ENCODE data around the gene NFAT5.
"Not testable (repeated sequence)": the region's sequence is repeated elsewhere in the genome, so short reads cannot be mapped to it uniquely, and the experiment has no call there.

NFAT5 gene

GRCh38 chr16:69554495-69554894 lies 11.3 kb upstream of the NFAT5 start:
- DNase-seq: no peak

DNA sequence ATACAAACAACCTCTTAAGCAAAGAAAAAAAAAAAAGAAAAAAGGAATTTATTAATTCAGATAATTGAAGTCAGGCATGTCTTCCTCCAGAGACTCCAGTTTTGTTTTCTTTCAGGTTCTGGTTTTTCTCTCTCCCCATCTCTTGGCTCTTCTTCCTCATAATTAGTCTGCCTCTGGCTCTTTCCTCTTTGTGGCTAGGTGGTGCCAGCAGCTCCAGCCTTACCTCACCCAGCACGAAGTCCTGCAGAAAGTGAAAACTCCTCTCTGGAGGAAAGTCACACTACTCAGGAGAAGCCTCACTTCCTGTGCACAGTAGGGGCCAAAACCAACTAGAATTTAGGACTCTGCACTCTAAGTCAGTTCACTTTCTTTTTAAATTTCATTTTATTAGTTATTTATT lies 10.3 kb upstream of the NFAT5 start:
- DNase-seq: no peak

DNA sequence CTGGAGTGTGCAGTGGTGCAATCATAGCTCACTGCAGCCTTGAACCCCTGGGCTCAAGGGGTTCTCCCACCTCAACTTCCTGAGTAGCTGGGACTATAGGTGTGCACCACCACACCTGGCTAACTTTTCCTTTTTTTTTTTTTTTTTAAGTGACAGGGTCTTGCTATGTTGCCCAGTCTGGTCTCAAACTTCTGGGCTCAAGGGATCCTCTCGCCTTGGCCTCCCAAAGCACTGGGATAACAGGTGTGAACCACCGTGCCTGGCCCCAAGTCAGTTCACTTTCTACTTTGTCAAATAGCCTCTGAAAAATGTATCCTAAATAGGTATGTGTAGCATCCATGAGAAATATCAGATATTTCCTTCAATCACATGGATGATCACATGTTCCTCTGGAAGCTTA lies 9.9 kb upstream of the NFAT5 start:
- DNase-seq: no peak

- DNase-seq: no peak
Observed at GRCh38 chr16:69559164-69559563, 6.6 kb upstream of the NFAT5 start.

DNA sequence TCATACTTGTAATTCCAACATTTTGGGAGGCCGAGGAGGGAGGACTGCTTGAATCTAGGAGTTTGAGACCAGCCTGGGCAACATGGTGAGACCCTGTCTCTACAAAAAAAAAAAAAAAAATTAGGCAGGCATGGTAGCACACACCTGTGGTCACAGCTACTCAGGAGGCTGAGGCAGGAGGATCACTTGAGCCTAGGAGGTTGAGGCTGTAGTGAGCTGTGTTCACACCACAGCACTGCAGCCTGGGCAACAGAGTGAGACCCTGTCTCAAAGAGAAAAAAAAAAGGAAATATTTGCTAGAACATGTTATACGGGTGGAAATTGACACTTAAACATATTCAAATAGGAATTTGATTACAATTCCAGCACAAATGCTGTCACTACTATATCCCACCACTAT lies 4.4 kb upstream of the NFAT5 start:
- DNase-seq: not testable (repeated sequence)

- DNase-seq: no peak
Observed at GRCh38 chr16:69561901-69562300, 3.9 kb upstream of the NFAT5 start.

DNA sequence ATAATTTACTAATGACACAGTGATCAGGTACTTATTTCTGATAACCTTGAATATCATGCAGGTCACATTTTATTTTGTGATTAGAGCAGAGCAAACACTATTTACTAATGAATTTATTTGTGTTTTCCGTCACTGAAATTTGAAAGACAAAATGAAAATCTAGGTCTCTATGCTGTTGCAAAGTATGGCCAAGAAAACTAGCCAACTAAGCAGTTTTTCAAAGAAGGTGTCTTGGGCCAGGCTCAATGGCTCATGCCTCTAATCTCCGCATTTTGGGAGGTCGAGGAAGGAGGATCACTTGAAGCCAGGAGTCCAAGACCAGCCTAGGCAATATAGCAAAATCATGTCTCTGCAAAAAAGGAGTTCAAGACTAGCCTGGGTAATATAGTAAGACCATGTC lies 3.0 kb upstream of the NFAT5 start:
- no peak for DNase-seq

DNA sequence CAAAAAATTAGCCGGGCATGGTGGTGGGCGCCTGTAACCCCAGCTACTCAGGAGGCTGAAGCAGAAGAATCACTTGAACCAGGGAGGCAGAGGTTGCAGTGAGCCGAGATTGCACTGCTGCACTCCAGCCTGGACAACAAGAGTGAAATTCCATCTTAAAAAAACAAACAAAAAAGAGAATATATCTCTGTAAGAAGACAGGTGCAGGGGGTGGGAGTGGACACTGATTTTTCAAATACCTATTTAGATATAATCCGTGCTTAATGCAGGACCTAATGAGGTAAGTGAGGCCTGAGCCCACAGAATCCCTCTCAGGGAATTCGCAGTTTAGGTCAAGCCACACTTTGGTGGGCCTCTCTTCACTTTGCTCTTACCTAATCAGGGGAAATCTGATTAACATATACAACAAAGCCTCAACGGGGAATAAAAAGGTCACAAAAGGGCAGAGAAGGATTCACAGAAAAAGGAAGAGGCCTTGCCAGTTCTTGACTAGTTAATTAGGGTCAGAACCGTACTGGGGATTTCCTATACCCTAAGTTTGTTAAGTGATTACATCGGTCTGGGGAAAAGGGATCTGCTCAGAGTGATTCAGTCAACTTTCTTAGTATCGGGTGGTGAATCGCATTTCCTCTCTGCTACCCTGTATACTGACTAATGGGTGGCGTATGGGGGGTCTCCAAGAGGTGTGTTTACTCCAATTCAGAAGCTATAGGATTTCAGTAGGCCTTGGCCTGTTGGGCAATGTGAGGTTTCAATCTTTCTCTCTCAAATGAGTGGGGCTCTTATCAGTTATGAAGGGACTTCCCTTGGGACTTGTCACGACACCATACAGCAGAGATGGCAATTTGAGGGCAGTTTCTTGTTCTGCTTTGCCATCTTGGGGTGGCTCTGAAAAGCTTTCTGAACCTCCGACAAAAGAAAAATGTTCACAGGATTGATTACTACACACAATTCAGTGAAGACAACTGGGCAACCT lies 1.9 kb upstream of the NFAT5 start:
- no peak for DNase-seq

- peak; percentile 15 for DNase-seq
Observed at GRCh38 chr16:69564845-69565670, 708 bp upstream of the NFAT5 start.

DNA sequence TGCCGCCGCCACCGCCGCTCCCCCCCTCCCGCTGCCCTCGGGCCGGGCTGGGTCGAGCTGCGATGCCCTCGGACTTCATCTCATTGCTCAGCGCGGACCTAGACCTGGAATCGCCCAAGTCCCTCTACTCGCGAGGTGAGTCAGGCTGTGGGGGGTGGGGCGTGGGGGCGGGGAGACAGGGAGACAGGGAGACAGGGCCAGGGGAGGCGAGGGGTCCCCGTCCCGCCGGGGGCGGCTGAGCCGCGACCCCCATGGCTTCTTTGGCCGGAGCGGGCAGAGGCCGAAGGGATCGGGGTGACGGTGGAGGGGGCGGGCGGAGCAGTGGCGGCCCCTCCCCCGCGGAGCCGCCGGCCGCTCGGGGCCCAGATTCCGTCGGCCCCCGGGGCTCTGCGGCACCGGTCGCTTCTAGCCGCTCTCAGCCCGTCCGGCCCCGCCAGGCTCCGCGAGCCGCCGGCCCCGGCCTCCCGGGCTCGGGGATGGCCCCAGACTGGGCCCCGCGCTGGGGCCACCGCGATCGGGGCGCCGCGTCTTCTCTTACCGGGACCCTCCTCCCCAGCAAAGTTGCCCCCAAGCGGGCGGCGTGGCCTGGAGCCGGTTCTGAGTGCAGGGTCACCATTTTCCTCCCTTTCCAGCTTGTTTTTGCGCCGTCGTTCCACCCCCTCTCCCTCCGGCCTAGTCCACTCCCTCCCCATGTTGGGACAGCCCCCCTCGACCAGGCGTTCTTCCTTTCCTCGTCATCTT lies 644 bp downstream of the NFAT5 start:
- no peak for DNase-seq

DNA sequence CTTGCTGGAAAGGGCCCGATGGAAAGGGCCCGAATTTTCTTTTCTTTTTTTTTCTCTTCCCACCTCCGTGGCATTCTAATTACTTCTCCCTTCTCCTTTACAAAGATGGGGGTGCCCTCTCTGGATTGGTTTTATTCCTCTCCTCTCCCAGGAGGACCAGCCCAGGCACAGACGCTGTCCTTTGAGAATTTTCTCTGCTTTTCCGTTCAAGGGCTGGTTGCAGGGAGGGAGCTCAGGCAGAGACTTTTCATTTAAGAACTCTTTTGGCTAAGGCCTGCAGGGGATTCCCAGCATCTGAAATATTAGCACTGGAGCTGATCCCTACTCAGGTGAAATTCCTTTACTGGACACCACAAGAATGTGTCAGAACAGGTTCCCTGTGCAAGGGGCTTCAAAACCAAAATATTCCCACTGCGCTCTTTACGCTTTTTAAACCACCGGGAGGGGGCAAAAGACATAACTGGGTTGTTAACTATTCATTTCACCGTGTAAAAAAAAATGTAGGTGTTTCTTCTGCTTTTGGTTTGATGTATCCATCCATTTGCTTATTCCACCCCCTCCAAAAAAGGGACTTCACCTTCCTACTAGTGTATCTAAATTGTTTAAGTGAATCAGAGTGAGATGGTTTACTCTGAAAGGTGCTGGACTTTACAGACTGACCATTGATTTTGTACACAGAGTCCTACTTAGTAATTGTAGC lies 1.4 kb downstream of the NFAT5 start:
- peak; percentile 7 for DNase-seq

GRCh38 chr16:69568676-69569075 lies 2.9 kb downstream of the NFAT5 start:
- no peak for DNase-seq

GRCh38 chr16:69578771-69579170 lies 13.0 kb downstream of the NFAT5 start:
- not testable (repeated sequence) for DNase-seq

GRCh38 chr16:69579783-69580481 lies 14.2 kb downstream of the NFAT5 start:
- no peak for DNase-seq

DNA sequence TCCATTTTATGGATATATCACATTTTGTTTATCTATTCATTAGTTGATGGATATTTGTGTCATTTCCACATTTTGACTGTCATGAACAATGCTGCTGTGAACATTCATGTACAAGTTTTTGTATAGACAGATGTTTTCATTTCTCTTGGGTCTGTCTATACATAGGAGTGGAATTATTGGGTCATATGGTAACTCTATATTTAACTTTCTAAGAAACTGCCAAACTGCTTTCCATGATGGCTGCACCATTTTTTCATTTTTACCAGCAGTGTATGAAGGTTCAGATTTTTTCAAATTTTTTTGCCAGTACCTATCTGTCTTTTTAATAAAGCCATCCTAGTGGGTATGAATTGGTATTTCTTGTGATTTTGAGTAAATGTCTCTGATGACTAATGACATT lies 15.5 kb downstream of the NFAT5 start:
- DNase-seq: no peak

- DNase-seq: not testable (repeated sequence)
Observed at GRCh38 chr16:69584493-69584892, 18.7 kb downstream of the NFAT5 start.

DNA sequence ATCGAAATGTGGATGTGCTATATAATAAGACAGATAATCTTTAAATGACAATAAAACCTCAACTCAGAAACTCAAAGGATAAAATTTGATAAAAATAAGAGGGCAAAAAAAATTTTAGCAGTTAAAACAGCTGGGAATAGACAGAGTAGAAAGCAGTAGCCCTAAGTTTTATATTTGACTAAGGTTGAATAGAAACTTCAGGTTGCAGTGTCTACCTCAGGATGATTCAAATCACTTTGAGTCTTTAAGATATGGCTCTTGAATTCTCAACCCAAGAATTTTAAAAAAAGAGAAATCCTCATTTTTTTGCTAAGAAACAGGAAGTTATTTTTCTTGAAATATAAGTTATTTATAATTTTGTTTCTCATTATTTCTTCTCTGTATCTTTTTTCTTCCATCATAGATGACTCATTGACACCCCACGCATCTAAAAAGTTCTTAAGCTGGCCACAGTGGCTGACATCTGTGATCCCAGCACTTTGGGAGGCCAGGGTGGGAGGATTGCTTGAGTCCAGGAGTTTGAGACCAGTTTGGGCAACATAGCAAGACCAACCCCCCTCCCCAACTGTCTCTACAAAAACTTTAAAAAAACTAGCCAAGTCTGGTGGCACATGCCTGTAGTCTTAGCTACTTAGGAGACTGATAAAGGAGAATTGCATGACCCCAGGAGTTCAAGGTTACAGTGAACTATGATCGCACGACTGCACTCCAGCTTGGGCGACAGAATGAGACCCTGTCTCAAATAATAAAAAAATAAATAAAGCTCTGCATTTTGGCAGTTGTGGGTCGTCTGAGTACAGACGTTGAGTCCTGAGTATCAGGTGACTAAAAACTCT lies 23.9 kb downstream of the NFAT5 start:
- no peak for DNase-seq

- DNase-seq: no peak
Observed at GRCh38 chr16:69590590-69590989, 24.8 kb downstream of the NFAT5 start.

- no peak for DNase-seq
Observed at GRCh38 chr16:69593751-69594255, 28.0 kb downstream of the NFAT5 start.
